IMR-90 (cell line): ENCODE results near the gene BMAL2. TPM values are rescaled to one million over a fixed set of nuclear protein-coding genes. Genes with fewer than 3 reads are reported as not detected.
A peak's percentile ranks its signal among the peaks of the same experiment; 100 is the strongest.

Experiments
- ATAC-seq: fragments of 200-7000 bp; cut with Tn5 transposase; 2 replicates; pipeline ENCODE4 v1.9.1; 2020; ENCODE audit warnings: low read depth, mild to moderate bottlenecking, moderate library complexity
- Bru-seq: library from RNA; stranded (reverse); fragments of 400-500 nt; gene quantifications from one replicate; lab custom pipeline; 2021; lab: Mats Ljungman, UMichigan
- BruChase-seq, 2 experiments: library from RNA; stranded (reverse); fragments of 400-500 nt; gene quantifications; one replicate each; lab custom pipeline; 2021; lab: Mats Ljungman, UMichigan
- BruUV-seq: library from RNA; stranded (reverse); fragments of 400-500 nt; replicated peaks from 2 replicates; lab custom pipeline; 2021; lab: Mats Ljungman, UMichigan
- CTCF ChIA-PET: fragments of 300-600 bp; formaldehyde crosslinking; extraction: SDS; loops from one replicate; lab custom pipeline; 2021; ENCODE audit warnings: antibody characterized with exemption; lab: Yijun Ruan, JAX
- POLR2A ChIA-PET: fragments of 300-600 bp; sonication (Branson Sonifier 250); formaldehyde crosslinking; loops from one replicate; lab custom pipeline; 2022; ENCODE audit warnings: antibody characterized with exemption; ENCODE audit not compliant: unreplicated experiment; lab: Charles Lee
- DNase-seq: peaks from one replicate; pipeline ENCODE4 v3.0.0; 2013
- H2AFZ ChIP-seq: replicated peaks from 2 replicates; pipeline ENCODE3; 2013; ENCODE audit warnings: low read length, mild to moderate bottlenecking; ENCODE audit not compliant: poor library complexity
- H2AK5ac ChIP-seq: 2 replicates; pipeline ENCODE4 v1.6.1; 2013; ENCODE audit warnings: low read depth, low read length, inconsistent platforms
- H2AK9ac ChIP-seq: replicated peaks from 2 replicates; pipeline ENCODE3; 2013; ENCODE audit warnings: mild to moderate bottlenecking, low read depth, low read length, moderate library complexity; ENCODE audit not compliant: poor library complexity
- H2BK120ac ChIP-seq: 2 replicates; pipeline ENCODE4 v1.6.1; 2013; ENCODE audit warnings: low read depth, low read length, inconsistent platforms
- H2BK15ac ChIP-seq: 3 replicates; pipeline ENCODE4 v1.6.1; 2013; ENCODE audit warnings: low read depth, low read length, inconsistent platforms
- H2BK20ac ChIP-seq: 2 replicates; pipeline ENCODE4 v1.6.1; 2013; ENCODE audit warnings: low read depth, mild to moderate bottlenecking, inconsistent platforms, low read length, moderate library complexity
- H2BK5ac ChIP-seq: 2 replicates; pipeline ENCODE4 v1.6.1; 2013; ENCODE audit warnings: mild to moderate bottlenecking, low read depth, low read length, inconsistent platforms; ENCODE audit not compliant: poor library complexity, severe bottlenecking
- H3K14ac ChIP-seq: replicated peaks from 2 replicates; pipeline ENCODE4 v1.6.1; 2013; ENCODE audit warnings: low read depth, low read length, inconsistent platforms
- H3K18ac ChIP-seq: 2 replicates; pipeline ENCODE4 v1.6.1; 2013; ENCODE audit warnings: low read depth, low read length, control low read depth
- H3K23ac ChIP-seq: 2 replicates; pipeline ENCODE4 v1.6.1; 2013; ENCODE audit warnings: low read depth, low read length, inconsistent platforms
- H3K27ac ChIP-seq: 2 replicates; pipeline ENCODE4 v1.5.1; 2013; ENCODE audit warnings: mild to moderate bottlenecking, control low read depth, low read length; ENCODE audit not compliant: insufficient read depth
- H3K27me3 ChIP-seq: 2 replicates; pipeline ENCODE4 v1.6.1; 2013; ENCODE audit warnings: low read length; ENCODE audit not compliant: control insufficient read depth, insufficient read depth
- H3K36me3 ChIP-seq: 2 replicates; pipeline ENCODE4 v1.6.1; 2013; ENCODE audit warnings: low read length, mixed read lengths; ENCODE audit not compliant: control insufficient read depth, insufficient read depth
- H3K4ac ChIP-seq: 2 replicates; pipeline ENCODE4 v1.6.1; 2013; ENCODE audit warnings: low read depth, low read length, inconsistent platforms
- H3K4me1 ChIP-seq: 2 replicates; pipeline ENCODE4 v1.6.1; 2013; ENCODE audit warnings: low read length, mixed read lengths; ENCODE audit not compliant: control insufficient read depth, insufficient read depth
- H3K4me2 ChIP-seq: 2 replicates; pipeline ENCODE4 v1.6.1; 2013; ENCODE audit warnings: low read depth, mild to moderate bottlenecking, control low read depth, low read length, moderate library complexity
- H3K4me3 ChIP-seq: 2 replicates; pipeline ENCODE4 v1.5.1; 2013; ENCODE audit warnings: low read depth, mild to moderate bottlenecking, control low read depth, low read length, moderate library complexity; ENCODE audit not compliant: insufficient read depth
- H3K56ac ChIP-seq: 2 replicates; pipeline ENCODE4 v1.6.1; 2013; ENCODE audit warnings: low read length, inconsistent platforms; ENCODE audit not compliant: insufficient read depth; ENCODE audit errors: extremely low read depth
- H3K79me1 ChIP-seq, 2 experiments: 2 replicates each; pipeline ENCODE4 v1.6.1; 2013; ENCODE audit warnings: low read length in 2 of 2, inconsistent platforms in 1 of 2, low read depth in 1 of 2
- H3K9ac ChIP-seq: 2 replicates; pipeline ENCODE4 v1.6.1; 2013; ENCODE audit warnings: low read depth, low read length, control low read depth
- H3K9me1 ChIP-seq: 2 replicates; pipeline ENCODE4 v1.6.1; 2013; ENCODE audit warnings: low read length, inconsistent platforms; ENCODE audit not compliant: insufficient read depth
- H3K9me3 ChIP-seq: 2 replicates; pipeline ENCODE4 v1.6.1; 2013; ENCODE audit warnings: low read length; ENCODE audit not compliant: control insufficient read depth, insufficient read depth
- H4K20me1 ChIP-seq: 2 replicates; pipeline ENCODE4 v1.6.1; 2013; ENCODE audit warnings: low read length, inconsistent platforms; ENCODE audit not compliant: insufficient read depth
- H4K5ac ChIP-seq: 2 replicates; pipeline ENCODE4 v1.6.1; 2013; ENCODE audit warnings: mild to moderate bottlenecking, low read depth, low read length, control low read depth
- H4K8ac ChIP-seq, 2 experiments: 2 replicates each; pipeline ENCODE4 v1.6.1; 2013; ENCODE audit warnings: low read depth in 2 of 2, low read length in 2 of 2, control low read depth in 1 of 2, inconsistent platforms in 1 of 2
- H4K91ac ChIP-seq: 2 replicates; pipeline ENCODE4 v1.6.1; 2013; ENCODE audit warnings: low read depth, low read length, inconsistent platforms; ENCODE audit not compliant: insufficient read depth
- CEBPB ChIP-seq: IDR thresholded peaks from 2 replicates; pipeline ENCODE4 v1.6.1; 2012; ENCODE audit warnings: low read depth, low read length, improper control_type of control experiment
- MAZ ChIP-seq: IDR thresholded peaks from 2 replicates; pipeline ENCODE4 v1.6.1; 2012; ENCODE audit warnings: low read depth, mild to moderate bottlenecking, low read length, improper control_type of control experiment, moderate library complexity, borderline replicate concordance
- POLR2A ChIP-seq: IDR thresholded peaks from 2 replicates; pipeline ENCODE4 v1.6.1; 2012; ENCODE audit warnings: mild to moderate bottlenecking, low read depth, low read length
- WGBS, 2 experiments: methylation state at CpG; one replicate each; pipeline versions ENCODE4 v1.1.5 to v1.1.7; 2013; ENCODE audit warnings: missing lambda C conversion rate in 2 of 2; ENCODE audit not compliant: insufficient read length in 1 of 2; ENCODE audit errors: extremely low coverage in 2 of 2; 5-methylcytosine and 5-hydroxymethylcytosine counted together
- dilution Hi-C: fragments of 300-500 bp; cut with HindIII; formaldehyde crosslinking; loops from one replicate; pipeline ENCODE4 v1.14.3; 2018; ENCODE audit warnings: low sequenced_read_pairs; ENCODE audit not compliant: unreplicated experiment
- in situ Hi-C: fragments of 300-500 bp; cut with MboI; formaldehyde crosslinking; loops from 3 replicates; pipeline ENCODE4 v1.14.3; 2019; ENCODE audit warnings: low sequenced_read_pairs, inconsistent platforms, mixed read lengths
- intact Hi-C: fragments of 100-400 bp; cut with micrococcal nuclease; formaldehyde crosslinking; loops from 2 replicates; pipeline ENCODE4 v1.10.0; 2022
- long read RNA-seq: library from polyadenylated mRNA; unstranded; transcript quantifications from one replicate; pipeline ENCODE4 v2.0.0, GENCODE V29; 2021; ENCODE audit not compliant: unreplicated experiment
- polyA plus RNA-seq, 3 experiments: library from polyadenylated mRNA; depleted of rRNA; stranded (reverse); fragments of >200 nt; gene quantifications; 2 replicates each; pipeline ENCODE4 v1.2.3, GENCODE V29; 2012; ENCODE audit warnings: low replicate concordance in 1 of 3
- total RNA-seq: library from RNA; depleted of rRNA; stranded (reverse); fragments of >200 nt; gene quantifications from 2 replicates; pipeline ENCODE4 v1.2.3, GENCODE V29; 2012; rRNA removed
- TF ChIP-seq, protein P1 (sequence below): fragments of 150-350 bp; IDR thresholded peaks from 2 replicates; pipeline ENCODE4 v1.6.1; 2016; ENCODE audit warnings: low read depth, mild to moderate bottlenecking, low read length, moderate library complexity, borderline replicate concordance
- TF ChIP-seq, protein P2 (sequence below): fragments of 150-350 bp; IDR thresholded peaks from 2 replicates; pipeline ENCODE4 v1.6.1; 2017; ENCODE audit warnings: mild to moderate bottlenecking, antibody characterized with exemption, low read length, low read depth

Gene BMAL2, protein sequence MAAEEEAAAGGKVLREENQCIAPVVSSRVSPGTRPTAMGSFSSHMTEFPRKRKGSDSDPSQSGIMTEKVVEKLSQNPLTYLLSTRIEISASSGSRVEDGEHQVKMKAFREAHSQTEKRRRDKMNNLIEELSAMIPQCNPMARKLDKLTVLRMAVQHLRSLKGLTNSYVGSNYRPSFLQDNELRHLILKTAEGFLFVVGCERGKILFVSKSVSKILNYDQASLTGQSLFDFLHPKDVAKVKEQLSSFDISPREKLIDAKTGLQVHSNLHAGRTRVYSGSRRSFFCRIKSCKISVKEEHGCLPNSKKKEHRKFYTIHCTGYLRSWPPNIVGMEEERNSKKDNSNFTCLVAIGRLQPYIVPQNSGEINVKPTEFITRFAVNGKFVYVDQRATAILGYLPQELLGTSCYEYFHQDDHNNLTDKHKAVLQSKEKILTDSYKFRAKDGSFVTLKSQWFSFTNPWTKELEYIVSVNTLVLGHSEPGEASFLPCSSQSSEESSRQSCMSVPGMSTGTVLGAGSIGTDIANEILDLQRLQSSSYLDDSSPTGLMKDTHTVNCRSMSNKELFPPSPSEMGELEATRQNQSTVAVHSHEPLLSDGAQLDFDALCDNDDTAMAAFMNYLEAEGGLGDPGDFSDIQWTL
- 55.3 and 57.0 TPM in 2 replicates for total RNA-seq
- polyA plus RNA-seq (2012; rRNA removed): 8.7 and 11.0 TPM in 2 replicates
- 2.4 and 3.4 TPM in 2 replicates for polyA plus RNA-seq (2012; cell fraction: cytosol; rRNA removed)
- 1.5 and 5.3 TPM in 2 replicates for polyA plus RNA-seq (2012; cell fraction: nucleus; rRNA removed; ENCODE audit: low replicate concordance)
- percentile 83 among the genes with signal in this experiment for Bru-seq, nascent RNA
- BruChase-seq, experiment 1, labeled RNA remaining after a 6-hour chase: percentile 67 among the genes with signal in this experiment
- BruChase-seq, experiment 2, labeled RNA remaining after a 2-hour chase: percentile 60 among the genes with signal in this experiment
- long read RNA-seq, transcript ARNTL2-201 (15 exons, 1,843 nt): minor isoform, 7 of 25 reads
- long read RNA-seq, transcript ARNTL2-203 (16 exons, 1,888 nt): major isoform, 8 of 25 reads
- long read RNA-seq, partial matches to known transcripts: 0 of 25 reads
- long read RNA-seq, other reads (novel, unspliced or antisense): 8 of 25 reads

DNA sequence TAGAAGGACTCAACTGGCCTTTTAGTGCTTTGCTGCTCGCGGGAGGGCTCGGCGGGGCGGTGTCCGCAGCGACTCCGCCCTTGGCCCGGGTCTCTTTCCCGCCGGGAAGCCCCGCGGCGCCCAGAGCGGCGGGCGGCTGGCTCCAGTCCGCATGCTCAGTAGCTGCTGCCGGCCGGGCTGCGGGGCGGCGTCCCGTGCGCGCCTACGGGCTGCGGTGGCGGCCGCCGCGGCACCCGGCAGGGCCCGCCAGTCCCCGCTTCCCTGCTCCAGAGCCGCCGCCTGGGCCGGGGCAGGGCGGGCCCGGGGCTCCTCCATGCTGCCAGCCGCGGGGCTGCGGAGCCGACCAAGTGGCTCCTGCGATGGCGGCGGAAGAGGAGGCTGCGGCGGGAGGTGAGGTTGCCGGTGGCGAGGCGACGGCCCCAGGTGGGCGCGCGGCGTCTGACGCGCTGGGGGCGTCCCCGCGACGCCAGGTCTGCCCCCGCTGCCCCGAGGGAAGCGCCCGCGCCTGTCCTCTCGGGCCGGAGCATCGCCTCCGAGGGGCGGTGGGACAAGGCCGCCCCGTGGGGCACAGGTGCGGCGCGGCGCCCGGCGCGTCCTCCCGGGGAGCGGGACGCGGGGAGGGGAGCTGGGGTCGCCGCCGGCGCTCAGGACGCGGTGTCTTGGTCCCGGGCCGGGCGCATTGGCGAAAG, at the start of gene BMAL2:
BMAL2 (plus strand) TSS at position 123 of the 689 bp plus-strand sequence; CDS start at position 360, 237 bp downstream.
- Histone ChIP-seq H3K36me3 (no peaks in the 10 kb centered on the region), H2BK20ac (peak within 1 kb of the TSS; percentile 90), H3K4ac (peak within 1 kb of the TSS; percentile 90), H3K56ac (peak within 1 kb of the TSS; percentile 79), H3K14ac (peak within 1 kb of the TSS; percentile 91), H3K27ac (peak within 1 kb of the TSS; percentile 65), H2AK5ac (peak within 1 kb of the TSS; percentile 82), H4K5ac (peak within 1 kb of the TSS; percentile 86), H3K9me3 (no peaks in the 10 kb centered on the region), H2AK9ac (peak within 1 kb of the TSS; percentile 89), H3K79me1 (peaks cover 29 to 45% of the 10 kb centered on the region in 2 experiments), H3K18ac (peak within 1 kb of the TSS; percentile 89), H3K27me3 (no peaks in the 10 kb centered on the region), H3K23ac (peak within 1 kb of the TSS; percentile 86), H2BK15ac (peak within 1 kb of the TSS; percentile 99), H4K20me1 (no peaks in the 10 kb centered on the region), H2BK120ac (peak within 1 kb of the TSS; percentile 78), H4K8ac (peak within 1 kb of the TSS; percentile 82 to 95), H3K9ac (peak within 1 kb of the TSS; percentile 53), H3K9me1 (peaks cover 13% of the 10 kb centered on the region), H3K4me3 (peak within 1 kb of the TSS; percentile 69), H4K91ac (peak within 1 kb of the TSS; percentile 92), H2BK5ac (peak within 1 kb of the TSS; percentile 90), H2AFZ (peak within 1 kb of the TSS; percentile 92), H3K4me1 (peaks cover 15% of the 10 kb centered on the region), H3K4me2 (peak within 1 kb of the TSS; percentile 100)
- ATAC-seq: peak; percentile 71
- no TSS peak for BruUV-seq
- ChIA-PET POLR2A (no interaction called here), CTCF (no interaction called here)
- in situ Hi-C loops: no loop called here
- peak; percentile 43 for DNase-seq
- dilution Hi-C loops: no loop called here
- intact Hi-C loops: loop anchor here (5.0 kb wide), 1 partner anchor 319 kb away; no protein-coding TSS in a partner anchor
- TF ChIP-seq, protein P1, sequence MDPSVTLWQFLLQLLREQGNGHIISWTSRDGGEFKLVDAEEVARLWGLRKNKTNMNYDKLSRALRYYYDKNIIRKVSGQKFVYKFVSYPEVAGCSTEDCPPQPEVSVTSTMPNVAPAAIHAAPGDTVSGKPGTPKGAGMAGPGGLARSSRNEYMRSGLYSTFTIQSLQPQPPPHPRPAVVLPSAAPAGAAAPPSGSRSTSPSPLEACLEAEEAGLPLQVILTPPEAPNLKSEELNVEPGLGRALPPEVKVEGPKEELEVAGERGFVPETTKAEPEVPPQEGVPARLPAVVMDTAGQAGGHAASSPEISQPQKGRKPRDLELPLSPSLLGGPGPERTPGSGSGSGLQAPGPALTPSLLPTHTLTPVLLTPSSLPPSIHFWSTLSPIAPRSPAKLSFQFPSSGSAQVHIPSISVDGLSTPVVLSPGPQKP: no peak
- TF ChIP-seq, protein P2, sequence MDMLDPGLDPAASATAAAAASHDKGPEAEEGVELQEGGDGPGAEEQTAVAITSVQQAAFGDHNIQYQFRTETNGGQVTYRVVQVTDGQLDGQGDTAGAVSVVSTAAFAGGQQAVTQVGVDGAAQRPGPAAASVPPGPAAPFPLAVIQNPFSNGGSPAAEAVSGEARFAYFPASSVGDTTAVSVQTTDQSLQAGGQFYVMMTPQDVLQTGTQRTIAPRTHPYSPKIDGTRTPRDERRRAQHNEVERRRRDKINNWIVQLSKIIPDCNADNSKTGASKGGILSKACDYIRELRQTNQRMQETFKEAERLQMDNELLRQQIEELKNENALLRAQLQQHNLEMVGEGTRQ: no peak
- TF ChIP-seq MAZ: peak; percentile 17; the same call in 1 of the 2 replicates
- 0 out of 2 replicates have a peak, but pooled peaks have one; percentile 31 for TF ChIP-seq POLR2A
- TF ChIP-seq CEBPB: no peak
- 0% methylated on average over 42 of the region's 96 CpGs; no CpG with 5 or more reads in 1 of the 2 experiments for WGBS, 2 experiments
